ENCODE measurements around the gene VRK2.

The VRK2 gene

DNA sequence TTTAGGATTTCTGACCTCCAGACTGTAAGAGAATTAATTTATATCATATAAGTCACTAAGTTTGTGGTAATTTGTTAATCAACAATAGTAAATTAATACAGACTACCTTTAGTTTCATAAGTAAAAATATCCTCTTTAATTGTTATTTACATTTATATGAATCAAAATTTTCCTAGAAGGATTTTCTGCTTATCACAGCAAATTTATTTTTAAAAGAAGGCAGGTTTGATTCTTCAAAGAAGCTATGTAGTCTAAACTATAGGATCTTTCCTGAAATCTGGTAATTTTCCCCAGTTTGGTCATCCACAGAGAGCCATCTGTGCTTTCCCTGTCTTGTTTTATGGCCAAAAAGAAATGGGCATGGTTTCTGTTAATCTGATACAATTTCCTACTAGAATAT lies 13.1 kb upstream of the VRK2 start:
- Histone ChIP-seq H3K4me1 (ENCODE audit: insufficient read depth, poor library complexity, severe bottlenecking) (no peaks in the 10 kb centered on the region), H3K4me3 (ENCODE audit: severe bottlenecking) (no peak overlapping the region), H3K27me3 (ENCODE audit: insufficient read depth, poor library complexity, severe bottlenecking) (no peaks in the 10 kb centered on the region), H3K9me3 (ENCODE audit: severe bottlenecking) (no peaks in the 10 kb centered on the region), H3K27ac (ENCODE audit: poor library complexity, severe bottlenecking) (no peak overlapping the region), H3K36me3 (ENCODE audit: low read depth) (no peaks in the 10 kb centered on the region)
- DNase-seq (ENCODE audit: low spot score): no peak
- ATAC-seq (ENCODE audit: low read depth): no peak
- TF ChIP-seq CTCF (IDR thresholded peaks at IDR 0.05; ENCODE audit: poor library complexity, severe bottlenecking): no peak

- Histone ChIP-seq H3K27me3 (ENCODE audit: insufficient read depth, poor library complexity, severe bottlenecking) (no peaks in the 10 kb centered on the region), H3K4me3 (ENCODE audit: severe bottlenecking) (no peak overlapping the region), H3K9me3 (ENCODE audit: severe bottlenecking) (no peaks in the 10 kb centered on the region), H3K27ac (ENCODE audit: poor library complexity, severe bottlenecking) (no peak overlapping the region), H3K4me1 (ENCODE audit: insufficient read depth, poor library complexity, severe bottlenecking) (no peaks in the 10 kb centered on the region), H3K36me3 (ENCODE audit: low read depth) (no peaks in the 10 kb centered on the region)
- ATAC-seq (ENCODE audit: low read depth): no peak
- no peak for TF ChIP-seq CTCF (IDR thresholded peaks at IDR 0.05; ENCODE audit: poor library complexity, severe bottlenecking)
- DNase-seq (ENCODE audit: low spot score): no peak
Measured at GRCh38 chr2:58035352-58035751, 11.3 kb upstream of the VRK2 start.

GRCh38 chr2:58039170-58039611 lies 7.4 kb upstream of the VRK2 start:
- H3K27ac ChIP-seq (ENCODE audit: poor library complexity, severe bottlenecking): no peak overlapping the region
- H3K27me3 ChIP-seq (ENCODE audit: insufficient read depth, poor library complexity, severe bottlenecking): no peaks in the 10 kb centered on the region
- ATAC-seq (ENCODE audit: low read depth) (no peak), DNase-seq (ENCODE audit: low spot score) (no peak)
- H3K36me3 ChIP-seq (ENCODE audit: low read depth): no peaks in the 10 kb centered on the region
- TF ChIP-seq CTCF (IDR thresholded peaks at IDR 0.05; ENCODE audit: poor library complexity, severe bottlenecking): no peak
- H3K9me3 ChIP-seq (ENCODE audit: severe bottlenecking): no peaks in the 10 kb centered on the region
- peaks cover 22% of the 10 kb centered on the region for H3K4me1 ChIP-seq (ENCODE audit: insufficient read depth, poor library complexity, severe bottlenecking)
- H3K4me3 ChIP-seq (ENCODE audit: severe bottlenecking): no peak overlapping the region

GRCh38 chr2:58042486-58042970 lies 4.1 kb upstream of the VRK2 start:
- H3K4me1 ChIP-seq (ENCODE audit: insufficient read depth, poor library complexity, severe bottlenecking): peaks cover 22% of the 10 kb centered on the region
- H3K36me3 ChIP-seq (ENCODE audit: low read depth): no peaks in the 10 kb centered on the region
- H3K27me3 ChIP-seq (ENCODE audit: insufficient read depth, poor library complexity, severe bottlenecking): no peaks in the 10 kb centered on the region
- DNase-seq (ENCODE audit: low spot score) (no peak), ATAC-seq (ENCODE audit: low read depth) (peak; percentile 8; the same call in 1 of the 3 replicates)
- no peak overlapping the region for H3K4me3 ChIP-seq (ENCODE audit: severe bottlenecking)
- peak overlapping the region; percentile 80 for H3K27ac ChIP-seq (ENCODE audit: poor library complexity, severe bottlenecking)
- TF ChIP-seq CTCF (IDR thresholded peaks at IDR 0.05; ENCODE audit: poor library complexity, severe bottlenecking): no peak
- no peaks in the 10 kb centered on the region for H3K9me3 ChIP-seq (ENCODE audit: severe bottlenecking)

- H3K9me3 ChIP-seq (ENCODE audit: severe bottlenecking): no peaks in the 10 kb centered on the region
- no peak for DNase-seq (ENCODE audit: low spot score)
- no peaks in the 10 kb centered on the region for H3K27me3 ChIP-seq (ENCODE audit: insufficient read depth, poor library complexity, severe bottlenecking)
- ATAC-seq (ENCODE audit: low read depth): no peak
- H3K36me3 ChIP-seq (ENCODE audit: low read depth): peaks cover 8% of the 10 kb centered on the region
- no peak for TF ChIP-seq CTCF (IDR thresholded peaks at IDR 0.05; ENCODE audit: poor library complexity, severe bottlenecking)
- H3K27ac ChIP-seq (ENCODE audit: poor library complexity, severe bottlenecking): no peak overlapping the region
- H3K4me1 ChIP-seq (ENCODE audit: insufficient read depth, poor library complexity, severe bottlenecking): peaks cover 28% of the 10 kb centered on the region
- no peak overlapping the region for H3K4me3 ChIP-seq (ENCODE audit: severe bottlenecking)
Measured at GRCh38 chr2:58044145-58044544, 2.5 kb upstream of the VRK2 start.

Measured in RWPE2 (cell line).